ENCODE results near the gene VPS35L. TPM values are rescaled to one million over a fixed set of nuclear protein-coding genes. Genes with fewer than 3 reads are reported as not detected.

VPS35L gene
- total and polyA plus RNA-seq, 2 of the 13 experiments (the other 11 are each of a cell fraction or from before 2014, with no cell fraction given): 1.4 to 1.6 TPM

DNA sequence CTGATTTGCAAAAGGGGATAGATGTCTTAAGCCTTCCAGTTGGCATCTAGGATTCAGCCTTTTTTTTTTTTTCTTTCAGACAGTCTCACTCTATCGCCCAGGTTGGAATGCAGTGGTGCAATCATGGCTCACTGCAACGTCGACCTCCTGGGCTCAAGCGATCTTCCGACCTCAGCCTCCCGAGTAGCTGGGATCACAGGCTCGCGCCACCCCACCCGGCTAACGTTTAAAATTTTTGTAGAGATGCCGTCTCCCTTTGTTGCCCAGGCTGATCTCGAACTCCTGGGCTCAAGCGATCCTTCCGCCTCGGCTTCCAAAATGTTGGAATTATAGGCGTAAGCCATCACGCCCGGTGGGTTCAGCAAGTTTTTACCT is 32.3 kb upstream of the VPS35L start (continued):
- TF ChIP-seq, protein P1, sequence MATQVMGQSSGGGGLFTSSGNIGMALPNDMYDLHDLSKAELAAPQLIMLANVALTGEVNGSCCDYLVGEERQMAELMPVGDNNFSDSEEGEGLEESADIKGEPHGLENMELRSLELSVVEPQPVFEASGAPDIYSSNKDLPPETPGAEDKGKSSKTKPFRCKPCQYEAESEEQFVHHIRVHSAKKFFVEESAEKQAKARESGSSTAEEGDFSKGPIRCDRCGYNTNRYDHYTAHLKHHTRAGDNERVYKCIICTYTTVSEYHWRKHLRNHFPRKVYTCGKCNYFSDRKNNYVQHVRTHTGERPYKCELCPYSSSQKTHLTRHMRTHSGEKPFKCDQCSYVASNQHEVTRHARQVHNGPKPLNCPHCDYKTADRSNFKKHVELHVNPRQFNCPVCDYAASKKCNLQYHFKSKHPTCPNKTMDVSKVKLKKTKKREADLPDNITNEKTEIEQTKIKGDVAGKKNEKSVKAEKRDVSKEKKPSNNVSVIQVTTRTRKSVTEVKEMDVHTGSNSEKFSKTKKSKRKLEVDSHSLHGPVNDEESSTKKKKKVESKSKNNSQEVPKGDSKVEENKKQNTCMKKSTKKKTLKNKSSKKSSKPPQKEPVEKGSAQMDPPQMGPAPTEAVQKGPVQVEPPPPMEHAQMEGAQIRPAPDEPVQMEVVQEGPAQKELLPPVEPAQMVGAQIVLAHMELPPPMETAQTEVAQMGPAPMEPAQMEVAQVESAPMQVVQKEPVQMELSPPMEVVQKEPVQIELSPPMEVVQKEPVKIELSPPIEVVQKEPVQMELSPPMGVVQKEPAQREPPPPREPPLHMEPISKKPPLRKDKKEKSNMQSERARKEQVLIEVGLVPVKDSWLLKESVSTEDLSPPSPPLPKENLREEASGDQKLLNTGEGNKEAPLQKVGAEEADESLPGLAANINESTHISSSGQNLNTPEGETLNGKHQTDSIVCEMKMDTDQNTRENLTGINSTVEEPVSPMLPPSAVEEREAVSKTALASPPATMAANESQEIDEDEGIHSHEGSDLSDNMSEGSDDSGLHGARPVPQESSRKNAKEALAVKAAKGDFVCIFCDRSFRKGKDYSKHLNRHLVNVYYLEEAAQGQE (IDR thresholded peaks at IDR 0.05; ENCODE audit: borderline replicate concordance in 1 of 2, low read depth in 1 of 2, low read length in 2 of 2): 0 out of 4 replicates have a peak, but pooled peaks of 1 of the 2 experiments have one; percentile 17
- TF ChIP-seq ZNF557 (CRISPR knock-in tag; IDR thresholded peaks at IDR 0.05): 0 out of 2 replicates have a peak, but pooled peaks have one; percentile 47
- TF ChIP-seq ZMAT3 (CRISPR knock-in tag; conservative IDR thresholded peaks at IDR 0.05): peak; percentile 16; the same call in 1 of the 2 replicates
- 0 out of 2 replicates have a peak, but pooled peaks have one; percentile 71 for TF ChIP-seq ADNP (CRISPR knock-in tag; IDR thresholded peaks at IDR 0.05)
- no peak for TF ChIP-seq CCDC6 (CRISPR knock-in tag; IDR thresholded peaks at IDR 0.05)
- TF ChIP-seq ZMYM4 (CRISPR knock-in tag; IDR thresholded peaks at IDR 0.05): no peak
- TF ChIP-seq KDM1A (CRISPR knock-in tag; IDR thresholded peaks at IDR 0.05): peak; percentile 85
- TF ChIP-seq, protein P2, sequence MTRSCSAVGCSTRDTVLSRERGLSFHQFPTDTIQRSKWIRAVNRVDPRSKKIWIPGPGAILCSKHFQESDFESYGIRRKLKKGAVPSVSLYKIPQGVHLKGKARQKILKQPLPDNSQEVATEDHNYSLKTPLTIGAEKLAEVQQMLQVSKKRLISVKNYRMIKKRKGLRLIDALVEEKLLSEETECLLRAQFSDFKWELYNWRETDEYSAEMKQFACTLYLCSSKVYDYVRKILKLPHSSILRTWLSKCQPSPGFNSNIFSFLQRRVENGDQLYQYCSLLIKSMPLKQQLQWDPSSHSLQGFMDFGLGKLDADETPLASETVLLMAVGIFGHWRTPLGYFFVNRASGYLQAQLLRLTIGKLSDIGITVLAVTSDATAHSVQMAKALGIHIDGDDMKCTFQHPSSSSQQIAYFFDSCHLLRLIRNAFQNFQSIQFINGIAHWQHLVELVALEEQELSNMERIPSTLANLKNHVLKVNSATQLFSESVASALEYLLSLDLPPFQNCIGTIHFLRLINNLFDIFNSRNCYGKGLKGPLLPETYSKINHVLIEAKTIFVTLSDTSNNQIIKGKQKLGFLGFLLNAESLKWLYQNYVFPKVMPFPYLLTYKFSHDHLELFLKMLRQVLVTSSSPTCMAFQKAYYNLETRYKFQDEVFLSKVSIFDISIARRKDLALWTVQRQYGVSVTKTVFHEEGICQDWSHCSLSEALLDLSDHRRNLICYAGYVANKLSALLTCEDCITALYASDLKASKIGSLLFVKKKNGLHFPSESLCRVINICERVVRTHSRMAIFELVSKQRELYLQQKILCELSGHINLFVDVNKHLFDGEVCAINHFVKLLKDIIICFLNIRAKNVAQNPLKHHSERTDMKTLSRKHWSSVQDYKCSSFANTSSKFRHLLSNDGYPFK (CRISPR knock-in tag; IDR thresholded peaks at IDR 0.05; ENCODE audit: borderline replicate concordance): peak; percentile 100
- TF ChIP-seq, protein P3, sequence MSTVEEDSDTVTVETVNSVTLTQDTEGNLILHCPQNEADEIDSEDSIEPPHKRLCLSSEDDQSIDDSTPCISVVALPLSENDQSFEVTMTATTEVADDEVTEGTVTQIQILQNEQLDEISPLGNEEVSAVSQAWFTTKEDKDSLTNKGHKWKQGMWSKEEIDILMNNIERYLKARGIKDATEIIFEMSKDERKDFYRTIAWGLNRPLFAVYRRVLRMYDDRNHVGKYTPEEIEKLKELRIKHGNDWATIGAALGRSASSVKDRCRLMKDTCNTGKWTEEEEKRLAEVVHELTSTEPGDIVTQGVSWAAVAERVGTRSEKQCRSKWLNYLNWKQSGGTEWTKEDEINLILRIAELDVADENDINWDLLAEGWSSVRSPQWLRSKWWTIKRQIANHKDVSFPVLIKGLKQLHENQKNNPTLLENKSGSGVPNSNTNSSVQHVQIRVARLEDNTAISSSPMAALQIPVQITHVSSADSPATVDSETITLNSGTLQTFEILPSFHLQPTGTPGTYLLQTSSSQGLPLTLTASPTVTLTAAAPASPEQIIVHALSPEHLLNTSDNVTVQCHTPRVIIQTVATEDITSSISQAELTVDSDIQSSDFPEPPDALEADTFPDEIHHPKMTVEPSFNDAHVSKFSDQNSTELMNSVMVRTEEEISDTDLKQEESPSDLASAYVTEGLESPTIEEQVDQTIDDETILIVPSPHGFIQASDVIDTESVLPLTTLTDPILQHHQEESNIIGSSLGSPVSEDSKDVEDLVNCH (CRISPR knock-in tag; IDR thresholded peaks at IDR 0.05): no peak
- TF ChIP-seq SMYD3 (CRISPR knock-in tag; IDR thresholded peaks at IDR 0.05): 0 out of 2 replicates have a peak, but pooled peaks have one; percentile 56
- no peak for TF ChIP-seq JUND (CRISPR knock-in tag; IDR thresholded peaks at IDR 0.05)
- TF ChIP-seq, protein P4, sequence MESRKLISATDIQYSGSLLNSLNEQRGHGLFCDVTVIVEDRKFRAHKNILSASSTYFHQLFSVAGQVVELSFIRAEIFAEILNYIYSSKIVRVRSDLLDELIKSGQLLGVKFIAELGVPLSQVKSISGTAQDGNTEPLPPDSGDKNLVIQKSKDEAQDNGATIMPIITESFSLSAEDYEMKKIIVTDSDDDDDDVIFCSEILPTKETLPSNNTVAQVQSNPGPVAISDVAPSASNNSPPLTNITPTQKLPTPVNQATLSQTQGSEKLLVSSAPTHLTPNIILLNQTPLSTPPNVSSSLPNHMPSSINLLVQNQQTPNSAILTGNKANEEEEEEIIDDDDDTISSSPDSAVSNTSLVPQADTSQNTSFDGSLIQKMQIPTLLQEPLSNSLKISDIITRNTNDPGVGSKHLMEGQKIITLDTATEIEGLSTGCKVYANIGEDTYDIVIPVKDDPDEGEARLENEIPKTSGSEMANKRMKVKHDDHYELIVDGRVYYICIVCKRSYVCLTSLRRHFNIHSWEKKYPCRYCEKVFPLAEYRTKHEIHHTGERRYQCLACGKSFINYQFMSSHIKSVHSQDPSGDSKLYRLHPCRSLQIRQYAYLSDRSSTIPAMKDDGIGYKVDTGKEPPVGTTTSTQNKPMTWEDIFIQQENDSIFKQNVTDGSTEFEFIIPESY (CRISPR knock-in tag; IDR thresholded peaks at IDR 0.05): peak; percentile 12; the same call in 1 of the 2 replicates
- TF ChIP-seq ZNF598 (CRISPR knock-in tag; IDR thresholded peaks at IDR 0.05; ENCODE audit: borderline replicate concordance): peak; percentile 23; the same call in 1 of the 2 replicates
- TF ChIP-seq, protein P5, sequence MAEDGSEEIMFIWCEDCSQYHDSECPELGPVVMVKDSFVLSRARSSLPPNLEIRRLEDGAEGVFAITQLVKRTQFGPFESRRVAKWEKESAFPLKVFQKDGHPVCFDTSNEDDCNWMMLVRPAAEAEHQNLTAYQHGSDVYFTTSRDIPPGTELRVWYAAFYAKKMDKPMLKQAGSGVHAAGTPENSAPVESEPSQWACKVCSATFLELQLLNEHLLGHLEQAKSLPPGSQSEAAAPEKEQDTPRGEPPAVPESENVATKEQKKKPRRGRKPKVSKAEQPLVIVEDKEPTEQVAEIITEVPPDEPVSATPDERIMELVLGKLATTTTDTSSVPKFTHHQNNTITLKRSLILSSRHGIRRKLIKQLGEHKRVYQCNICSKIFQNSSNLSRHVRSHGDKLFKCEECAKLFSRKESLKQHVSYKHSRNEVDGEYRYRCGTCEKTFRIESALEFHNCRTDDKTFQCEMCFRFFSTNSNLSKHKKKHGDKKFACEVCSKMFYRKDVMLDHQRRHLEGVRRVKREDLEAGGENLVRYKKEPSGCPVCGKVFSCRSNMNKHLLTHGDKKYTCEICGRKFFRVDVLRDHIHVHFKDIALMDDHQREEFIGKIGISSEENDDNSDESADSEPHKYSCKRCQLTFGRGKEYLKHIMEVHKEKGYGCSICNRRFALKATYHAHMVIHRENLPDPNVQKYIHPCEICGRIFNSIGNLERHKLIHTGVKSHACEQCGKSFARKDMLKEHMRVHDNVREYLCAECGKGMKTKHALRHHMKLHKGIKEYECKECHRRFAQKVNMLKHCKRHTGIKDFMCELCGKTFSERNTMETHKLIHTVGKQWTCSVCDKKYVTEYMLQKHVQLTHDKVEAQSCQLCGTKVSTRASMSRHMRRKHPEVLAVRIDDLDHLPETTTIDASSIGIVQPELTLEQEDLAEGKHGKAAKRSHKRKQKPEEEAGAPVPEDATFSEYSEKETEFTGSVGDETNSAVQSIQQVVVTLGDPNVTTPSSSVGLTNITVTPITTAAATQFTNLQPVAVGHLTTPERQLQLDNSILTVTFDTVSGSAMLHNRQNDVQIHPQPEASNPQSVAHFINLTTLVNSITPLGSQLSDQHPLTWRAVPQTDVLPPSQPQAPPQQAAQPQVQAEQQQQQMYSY (CRISPR knock-in tag; IDR thresholded peaks at IDR 0.05): no peak

Measured in HepG2 (cell line).